ENCODE measurements around the gene LIPM.

DNA sequence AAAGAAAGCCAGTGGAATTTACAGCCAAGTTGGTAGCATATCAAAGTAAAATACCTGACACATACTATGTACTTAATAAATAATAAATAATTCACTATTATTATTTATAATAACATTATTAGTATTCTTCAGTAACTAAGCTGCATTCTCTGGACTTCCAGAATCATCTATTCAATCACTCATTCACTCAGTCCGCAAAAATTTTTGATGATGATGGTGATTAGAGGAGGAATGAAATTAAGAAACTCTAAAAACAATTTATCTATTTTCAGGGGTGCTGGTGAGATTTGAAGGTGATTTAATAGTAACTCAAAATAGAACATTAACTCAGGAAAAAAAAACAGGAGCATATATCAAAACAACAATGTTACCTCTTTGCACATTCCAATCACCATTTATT lies 45.9 kb upstream of the LIPM start:
- TF ChIP-seq POLR2A (IDR thresholded peaks at IDR 0.05; ENCODE audit: low read depth, low read length) (no peak), POLR2AphosphoS5 (IDR thresholded peaks at IDR 0.05; ENCODE audit: low read depth, low read length) (no peak)
